H1 (cell line): ENCODE results near the gene NPIPB8. TPM values are rescaled to one million over a fixed set of nuclear protein-coding genes. Genes with fewer than 3 reads are reported as not detected.
A peak's percentile ranks its signal among the peaks of the same experiment; 100 is the strongest.
"Not testable (repeated sequence)": the region's sequence is repeated elsewhere in the genome, so short reads cannot be mapped to it uniquely, and the experiment has no call there.

Experiments used
- CTCF ChIA-PET: fragments of 300-600 bp; sonication (Branson Sonifier 250); formaldehyde crosslinking; loops from one replicate; lab custom pipeline; 2021; ENCODE audit not compliant: partially characterized antibody; lab: Charles Lee
- POLR2A ChIA-PET: fragments of 300-600 bp; sonication (Branson Sonifier 250); formaldehyde crosslinking; loops from one replicate; lab custom pipeline; 2021; ENCODE audit warnings: inconsistent platforms; ENCODE audit not compliant: partially characterized antibody; lab: Charles Lee
- DNase-seq, 2 experiments: peaks; one replicate each; pipeline versions ENCODE4 v3.0.0 to v3.0.0-alpha.2; 2010 to 2022; ENCODE audit warnings: low spot score in 2 of 2, low read depth in 1 of 2, mixed read lengths in 1 of 2
- FAIRE-seq: peaks from 2 replicates; lab custom pipeline; 2011; peaks lifted over from hg19 to GRCh38; lab: Jason Lieb, UNC
- H2AFZ ChIP-seq: 2 replicates; pipeline ENCODE4 v1.8.1; 2012; ENCODE audit warnings: low read length, inconsistent platforms
- H2AK5ac ChIP-seq: 2 replicates; pipeline ENCODE4 v1.6.1; 2013; ENCODE audit warnings: low read depth, low read length
- H2BK120ac ChIP-seq: replicated peaks from 2 replicates; pipeline ENCODE3; 2013; ENCODE audit warnings: low read depth, low read length, inconsistent platforms
- H2BK12ac ChIP-seq: 2 replicates; pipeline ENCODE4 v1.6.1; 2013; ENCODE audit warnings: low read depth, low read length
- H2BK15ac ChIP-seq: 2 replicates; pipeline ENCODE4 v1.6.1; 2013; ENCODE audit warnings: low read length
- H2BK20ac ChIP-seq: 2 replicates; pipeline ENCODE4 v1.6.1; 2013; ENCODE audit warnings: low read length
- H2BK5ac ChIP-seq: 2 replicates; pipeline ENCODE4 v1.6.1; 2013; ENCODE audit warnings: low read depth, low read length
- H3K14ac ChIP-seq: 2 replicates; pipeline ENCODE4 v1.6.1; 2013; ENCODE audit warnings: inconsistent platforms; ENCODE audit not compliant: insufficient read length
- H3K18ac ChIP-seq: 2 replicates; pipeline ENCODE4 v1.6.1; 2013; ENCODE audit warnings: low read length; ENCODE audit errors: extremely low read depth
- H3K23ac ChIP-seq: 2 replicates; pipeline ENCODE4 v1.6.1; 2013; ENCODE audit warnings: inconsistent platforms; ENCODE audit not compliant: insufficient read length
- H3K23me2 ChIP-seq: 2 replicates; pipeline ENCODE4 v1.6.1; 2013; ENCODE audit warnings: low read depth, low read length
- H3K27ac ChIP-seq: 2 replicates; pipeline ENCODE4 v1.6.1; 2011; ENCODE audit warnings: low read depth, low read length, inconsistent platforms
- H3K27me3 ChIP-seq, 4 experiments: replicated peaks in 1 of 4; 1 replicate in 1 of 4; 2 replicates in 3 of 4; pipeline versions ENCODE4 v1.6.1 to v1.8.1; 2011 to 2013; ENCODE audit warnings: low read length in 3 of 4, mild to moderate bottlenecking in 3 of 4, inconsistent platforms in 2 of 4, mixed read lengths in 2 of 4, moderate library complexity in 1 of 4; ENCODE audit not compliant: control insufficient read depth in 3 of 4, insufficient read depth in 3 of 4; ENCODE audit errors: extremely low read depth in 1 of 4
- H3K36me3 ChIP-seq, 4 experiments: 2 replicates each; pipeline versions ENCODE4 v1.6.1 to v1.8.1; 2011 to 2013; ENCODE audit warnings: mild to moderate bottlenecking in 4 of 4, low read length in 3 of 4, moderate library complexity in 2 of 4, control low read depth in 1 of 4, inconsistent platforms in 1 of 4; ENCODE audit not compliant: insufficient read depth in 4 of 4, control insufficient read depth in 2 of 4
- H3K4ac ChIP-seq: replicated peaks from 2 replicates; pipeline ENCODE3; 2013; ENCODE audit warnings: low read length, low read depth, mixed read lengths, inconsistent platforms; ENCODE audit not compliant: insufficient read length
- H3K4me1 ChIP-seq, 4 experiments: replicated peaks in 1 of 4; 1 replicate in 1 of 4; 2 replicates in 3 of 4; pipeline versions ENCODE4 v1.6.1 to v1.8.1; 2011 to 2013; ENCODE audit warnings: low read length in 3 of 4, inconsistent platforms in 2 of 4, mixed read lengths in 1 of 4; ENCODE audit not compliant: insufficient read depth in 4 of 4, control insufficient read depth in 3 of 4
- H3K4me2 ChIP-seq, 2 experiments: 2 replicates each; pipeline versions ENCODE4 v1.6.1 to v1.8.1; 2011 to 2013; ENCODE audit warnings: low read depth in 2 of 2, low read length in 2 of 2, control low read depth in 1 of 2, inconsistent platforms in 1 of 2, mild to moderate bottlenecking in 1 of 2; ENCODE audit not compliant: insufficient read depth in 1 of 2
- H3K4me3 ChIP-seq, 4 experiments: fragments of 200-600, 300-600 bp in 1 of 4; sonication (generic), shearing (Covaris generic), sonication (Bioruptor Twin) in 1 of 4; 2 replicates each; pipeline versions ENCODE4 v1.5.1 to v1.8.1; 2011 to 2016; ENCODE audit warnings: low read length in 4 of 4, low read depth in 3 of 4, control low read depth in 2 of 4, inconsistent platforms in 2 of 4, mild to moderate bottlenecking in 2 of 4, mixed read lengths in 1 of 4, moderate library complexity in 1 of 4; ENCODE audit not compliant: insufficient read depth in 2 of 4; ENCODE audit errors: extremely low read depth in 1 of 4
- H3K56ac ChIP-seq: replicated peaks from 2 replicates; pipeline ENCODE3; 2013; ENCODE audit warnings: low read depth, mild to moderate bottlenecking, mixed read lengths, low read length, inconsistent platforms; ENCODE audit not compliant: insufficient read length
- H3K79me1 ChIP-seq: 2 replicates; pipeline ENCODE4 v1.6.1; 2013; ENCODE audit warnings: low read depth, low read length, control low read depth
- H3K79me2 ChIP-seq, 2 experiments: 2 replicates each; pipeline versions ENCODE4 v1.6.1 to v1.8.1; 2012 to 2013; ENCODE audit warnings: low read length in 2 of 2, mild to moderate bottlenecking in 2 of 2, inconsistent platforms in 1 of 2; ENCODE audit not compliant: insufficient read depth in 2 of 2, control insufficient read depth in 1 of 2
- H3K9ac ChIP-seq, 4 experiments: replicated peaks in 1 of 4; 1 replicate in 1 of 4; 2 replicates in 3 of 4; pipeline versions ENCODE4 v1.6.1 to v1.8.1; 2011 to 2013; ENCODE audit warnings: low read depth in 3 of 4, low read length in 3 of 4, control low read depth in 2 of 4, mild to moderate bottlenecking in 2 of 4, moderate library complexity in 2 of 4, inconsistent platforms in 1 of 4; ENCODE audit errors: extremely low read depth in 1 of 4
- H3K9me3 ChIP-seq, 2 experiments: 2 replicates each; pipeline versions ENCODE4 v1.6.1 to v1.8.1; 2012 to 2013; ENCODE audit warnings: mild to moderate bottlenecking in 2 of 2, moderate library complexity in 2 of 2, control low read depth in 1 of 2, inconsistent platforms in 1 of 2, low read depth in 1 of 2, low read length in 1 of 2, mixed read lengths in 1 of 2; ENCODE audit not compliant: insufficient read depth in 2 of 2
- H4K20me1 ChIP-seq, 2 experiments: replicated peaks in 1 of 2; 2 replicates each; pipeline versions ENCODE3 to v1.8.1; 2011 to 2013; ENCODE audit warnings: inconsistent platforms in 2 of 2, low read length in 2 of 2, mild to moderate bottlenecking in 1 of 2; ENCODE audit not compliant: insufficient read depth in 2 of 2, control insufficient read depth in 1 of 2
- H4K5ac ChIP-seq: 2 replicates; pipeline ENCODE4 v1.6.1; 2013; ENCODE audit warnings: low read length, low read depth, mixed read lengths, inconsistent platforms; ENCODE audit not compliant: insufficient read length
- H4K8ac ChIP-seq: 2 replicates; pipeline ENCODE4 v1.8.0; 2013; ENCODE audit warnings: mild to moderate bottlenecking, moderate library complexity, low read length, inconsistent platforms; ENCODE audit not compliant: insufficient read depth; ENCODE audit errors: extremely low read depth
- H4K91ac ChIP-seq: replicated peaks from 2 replicates; pipeline ENCODE3; 2013; ENCODE audit warnings: low read length, mixed read lengths, inconsistent platforms; ENCODE audit not compliant: insufficient read length
- WGBS, 2 experiments: shearing (Covaris generic) in 1 of 2; methylation state at CpG; one replicate each; pipeline versions ENCODE4 v1.1.6 to v1.1.7; 2013 to 2015; ENCODE audit warnings: low lambda C conversion rate in 2 of 2, mixed read lengths in 2 of 2, inconsistent platforms in 1 of 2, low coverage in 1 of 2, missing lambda C conversion rate in 1 of 2; ENCODE audit not compliant: insufficient replicate concordance in 2 of 2, insufficient coverage in 1 of 2, insufficient read length in 1 of 2; ENCODE audit errors: extremely low coverage in 1 of 2, missing lambda C conversion rate in 1 of 2; 5-methylcytosine and 5-hydroxymethylcytosine counted together
- polyA plus RNA-seq, 7 experiments: library from polyadenylated mRNA; depleted of rRNA in 3 of 7; stranded (reverse) in 5 of 7; unstranded in 2 of 7; fragments of >200 nt in 5 of 7; fragments of 200-250 nt in 2 of 7; gene quantifications; 1 replicate in 5 of 7; 2 replicates in 1 of 7; 4 replicates in 1 of 7; pipeline versions ENCODE4 v1.2.1 to v1.2.3, GENCODE V29; 2011 to 2013; ENCODE audit warnings: missing spikeins in 2 of 7, mixed read lengths in 2 of 7
- total RNA-seq: library from RNA; stranded (reverse); fragmentation: NEBNext Ultra II Directional; extraction: Animal tissue kit (Norgen Biotek cat#: 25700); gene quantifications from 2 replicates; pipeline ENCODE4 v1.2.1, GENCODE V29; 2021

NPIPB8 gene
- total and polyA plus RNA-seq, 2 of the 8 experiments (the other 6 are each of a cell fraction or from before 2014, with no cell fraction given), result 0.05 TPM; not detected in 1

GRCh38 chr16:28595451-28595850 is 42.4 kb upstream of the NPIPB8 start:
- H3K56ac ChIP-seq, H3K4me3 ChIP-seq, H3K79me1 ChIP-seq, H2AFZ ChIP-seq, H3K9ac ChIP-seq, H2BK5ac ChIP-seq, FAIRE-seq, H3K9me3 ChIP-seq, H3K79me2 ChIP-seq, H3K4me2 ChIP-seq, H4K20me1 ChIP-seq, H2BK15ac ChIP-seq, H2BK120ac ChIP-seq, H3K23me2 ChIP-seq, CTCF ChIA-PET, H3K36me3 ChIP-seq, H3K18ac ChIP-seq, H4K91ac ChIP-seq, H3K27me3 ChIP-seq, H2AK5ac ChIP-seq, H3K14ac ChIP-seq, H4K5ac ChIP-seq, H3K4ac ChIP-seq, H2BK12ac ChIP-seq, H3K27ac ChIP-seq, H4K8ac ChIP-seq, H3K23ac ChIP-seq, DNase-seq: not testable (repeated sequence)
- H2BK20ac ChIP-seq, result 0 out of 2 replicates have a peak overlapping the region, but pooled peaks have one; percentile 48
- 93% methylated on average over 3 of the region's 6 CpGs; no CpG with 5 or more reads in 1 of the 2 experiments for WGBS, 2 experiments
- H3K4me1 ChIP-seq, result peaks cover 2 to 15% (median 7%) of the 10 kb centered on the region in 4 experiments
- POLR2A ChIA-PET, result interaction anchor here (1.3 kb wide), 1 partner anchor 9 kb away, joined by 3 read pairs; no protein-coding TSS in a partner anchor
